HepG2 (cell line): Measurements from ENCODE around the gene LITAF. TPM values are rescaled to one million over a fixed set of nuclear protein-coding genes. Genes with fewer than 3 reads are reported as not detected.
A peak's percentile ranks its signal among the peaks of the same experiment; 100 is the strongest.

Experiments used
- AFF4 ChIP-seq: sonication (generic); formaldehyde crosslinking; IDR thresholded peaks from 2 replicates; pipeline ENCODE4 v1.4.0; 2020; ENCODE audit warnings: missing genetic modification reagents
- ARNT ChIP-seq: fragments of 450-650 bp; IDR thresholded peaks from 2 replicates; pipeline ENCODE4 v1.6.1; 2017
- ATF3 ChIP-seq: sonication (generic); formaldehyde crosslinking; IDR thresholded peaks from 2 replicates; pipeline ENCODE4 v1.4.0; 2020; ENCODE audit warnings: missing genetic modification reagents
- ETV5 ChIP-seq: IDR thresholded peaks from 2 replicates; pipeline ENCODE4 v1.6.1; 2018; ENCODE audit warnings: missing biosample characterization, missing genetic modification reagents, inconsistent platforms, borderline replicate concordance
- HCFC1 ChIP-seq: fragments of 150-350 bp; IDR thresholded peaks from 2 replicates; pipeline ENCODE4 v1.6.1; 2014; ENCODE audit warnings: low read depth, low read length
- MBNL3 ChIP-seq: fragments of 250-450 bp; sonication (Bioruptor Pico); conservative IDR thresholded peaks from 2 replicates; pipeline ENCODE4 v1.8.0; 2022; ENCODE audit warnings: mild to moderate bottlenecking, inconsistent platforms
- NCOA1 ChIP-seq: sonication (generic); formaldehyde crosslinking; IDR thresholded peaks from 2 replicates; pipeline ENCODE4 v1.9.0; 2021; ENCODE audit warnings: missing genetic modification reagents
- PHF5A ChIP-seq: IDR thresholded peaks from one replicate; pipeline ENCODE4 v1.6.1; 2018; ENCODE audit warnings: low read depth, missing genetic modification reagents; ENCODE audit not compliant: unreplicated experiment
- PLSCR1 ChIP-seq: sonication (generic); formaldehyde crosslinking; IDR thresholded peaks from 2 replicates; pipeline ENCODE4 v1.5.0; 2020; ENCODE audit warnings: missing genetic modification reagents, mild to moderate bottlenecking, borderline replicate concordance
- SALL1 ChIP-seq: sonication (generic); formaldehyde crosslinking; IDR thresholded peaks from 2 replicates; pipeline ENCODE4 v1.8.0; 2022; ENCODE audit warnings: mild to moderate bottlenecking, missing genetic modification reagents
- WIZ ChIP-seq: sonication (generic); formaldehyde crosslinking; IDR thresholded peaks from 2 replicates; pipeline ENCODE4 v1.5.1; 2020; ENCODE audit warnings: mild to moderate bottlenecking, missing genetic modification reagents
- ZBTB14 ChIP-seq: sonication (generic); formaldehyde crosslinking; IDR thresholded peaks from 2 replicates; pipeline ENCODE4 v1.4.0; 2020; ENCODE audit warnings: missing genetic modification reagents
- ZNF30 ChIP-seq: sonication (generic); formaldehyde crosslinking; IDR thresholded peaks from 2 replicates; pipeline ENCODE4 v1.5.0; 2020; ENCODE audit warnings: mild to moderate bottlenecking, missing genetic modification reagents
- ZNF367 ChIP-seq: sonication (generic); formaldehyde crosslinking; IDR thresholded peaks from 2 replicates; pipeline ENCODE4 v1.4.0; 2020; ENCODE audit warnings: missing genetic modification reagents, borderline replicate concordance
- ZNF513 ChIP-seq: sonication (generic); formaldehyde crosslinking; conservative IDR thresholded peaks from 2 replicates; pipeline ENCODE4 v1.5.0; 2020; ENCODE audit warnings: missing genetic modification reagents
- ZNF687 ChIP-seq: sonication (generic); formaldehyde crosslinking; IDR thresholded peaks from 2 replicates; pipeline ENCODE4 v1.5.1; 2020; ENCODE audit warnings: mild to moderate bottlenecking, missing genetic modification reagents, moderate library complexity
- ZNF878 ChIP-seq: sonication (generic); formaldehyde crosslinking; IDR thresholded peaks from 2 replicates; pipeline ENCODE4 v1.8.1; 2023; ENCODE audit warnings: mild to moderate bottlenecking, missing genetic modification reagents, moderate library complexity
- polyA plus RNA-seq, 8 experiments: library from polyadenylated mRNA; depleted of rRNA in 3 of 8; stranded (reverse) in 7 of 8; unstranded in 1 of 8; fragments of >200 nt; fragmentation: Illumina TruSeq in 4 of 8; extraction: Trizol in 4 of 8; gene quantifications; 2 replicates each; pipeline versions ENCODE4 v1.2.1 to v1.2.3, GENCODE V29; 2011 to 2016; ENCODE audit warnings: low read depth in 4 of 8, missing spikeins in 1 of 8, mixed read lengths in 1 of 8; ENCODE audit not compliant: insufficient read depth in 1 of 8
- total RNA-seq, 5 experiments: library from RNA; depleted of rRNA; stranded (reverse); fragments of >200 nt; fragmentation: Illumina TruSeq; extraction: Trizol; gene quantifications; 2 replicates each; pipeline ENCODE4 v1.2.3, GENCODE V29; 2016; ENCODE audit warnings: low read depth in 1 of 5

LITAF gene
- total and polyA plus RNA-seq, 2 of the 13 experiments (the other 11 are each of a cell fraction or from before 2014, with no cell fraction given), result 80.1 to 141 TPM

- TF ChIP-seq AFF4 (CRISPR knock-in tag) (no peak), ZNF367 (CRISPR knock-in tag) (no peak), PHF5A (CRISPR knock-in tag) (no peak), MBNL3 (CRISPR knock-in tag) (no peak), SALL1 (CRISPR knock-in tag) (peak; percentile 86), ARNT (no peak), ATF3 (peak; percentile 91), ZNF513 (no peak), ZNF687 (CRISPR knock-in tag) (peak; percentile 71), ZNF30 (CRISPR knock-in tag) (no peak), NCOA1 (CRISPR knock-in tag) (no peak; the same call in 1 of the 2 replicates), ETV5 (CRISPR knock-in tag) (peak; percentile 92; the same call in 1 of the 2 replicates), WIZ (CRISPR knock-in tag) (no peak), HCFC1 (0 out of 2 replicates have a peak, but pooled peaks have one; percentile 11), ZBTB14 (no peak), PLSCR1 (CRISPR knock-in tag) (no peak), ZNF878 (CRISPR knock-in tag) (no peak)
Measured at GRCh38 chr16:11613381-11614303, 26.9 kb upstream of the LITAF start (continued).
